PC-9 (cell line): ENCODE data around the gene GRIK3.

Experiments
- EZH2 ChIP-seq: fragments of 200-600 bp; sonication (generic); IDR thresholded peaks from 2 replicates; pipeline ENCODE4 v1.8.0; 2017; ENCODE audit warnings: antibody characterized with exemption, low read depth
- TF ChIP-seq, protein P1 (sequence below): fragments of 200-600 bp; sonication (generic); conservative IDR thresholded peaks from 2 replicates; pipeline ENCODE4 v1.6.1; 2017; ENCODE audit warnings: mixed run types, antibody characterized with exemption, mild to moderate bottlenecking, moderate library complexity

DNA sequence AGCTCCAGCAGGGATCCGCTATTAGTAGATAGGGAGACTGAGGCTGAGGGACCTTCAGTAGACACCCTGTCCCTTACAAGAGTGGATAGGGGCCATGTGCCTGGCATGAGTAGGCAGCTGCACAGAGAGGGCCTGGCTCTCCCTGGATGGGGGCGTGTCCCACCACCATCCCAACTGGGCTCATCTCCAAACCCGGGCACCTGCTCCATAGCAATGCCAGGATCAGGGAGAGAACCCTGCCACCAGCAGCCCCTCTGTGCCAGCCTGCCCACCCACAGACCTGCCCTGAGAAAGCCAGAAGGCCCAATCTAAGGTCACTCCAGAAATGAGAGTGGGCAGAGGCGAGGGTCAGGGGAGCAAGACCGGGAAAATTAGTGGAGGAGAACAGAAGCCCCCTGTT, 121.3 kb downstream of the GRIK3 start:
- TF ChIP-seq, protein P1, sequence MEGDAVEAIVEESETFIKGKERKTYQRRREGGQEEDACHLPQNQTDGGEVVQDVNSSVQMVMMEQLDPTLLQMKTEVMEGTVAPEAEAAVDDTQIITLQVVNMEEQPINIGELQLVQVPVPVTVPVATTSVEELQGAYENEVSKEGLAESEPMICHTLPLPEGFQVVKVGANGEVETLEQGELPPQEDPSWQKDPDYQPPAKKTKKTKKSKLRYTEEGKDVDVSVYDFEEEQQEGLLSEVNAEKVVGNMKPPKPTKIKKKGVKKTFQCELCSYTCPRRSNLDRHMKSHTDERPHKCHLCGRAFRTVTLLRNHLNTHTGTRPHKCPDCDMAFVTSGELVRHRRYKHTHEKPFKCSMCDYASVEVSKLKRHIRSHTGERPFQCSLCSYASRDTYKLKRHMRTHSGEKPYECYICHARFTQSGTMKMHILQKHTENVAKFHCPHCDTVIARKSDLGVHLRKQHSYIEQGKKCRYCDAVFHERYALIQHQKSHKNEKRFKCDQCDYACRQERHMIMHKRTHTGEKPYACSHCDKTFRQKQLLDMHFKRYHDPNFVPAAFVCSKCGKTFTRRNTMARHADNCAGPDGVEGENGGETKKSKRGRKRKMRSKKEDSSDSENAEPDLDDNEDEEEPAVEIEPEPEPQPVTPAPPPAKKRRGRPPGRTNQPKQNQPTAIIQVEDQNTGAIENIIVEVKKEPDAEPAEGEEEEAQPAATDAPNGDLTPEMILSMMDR, result no peak
- no peak for TF ChIP-seq EZH2
